OCI-LY3 (cell line): ENCODE results near the gene NGB.

Experiments used
- H2AFZ ChIP-seq: fragments of 200-600, 300-600 bp; shearing (Covaris generic); 2 replicates; pipeline ENCODE4 v1.6.0; 2014; ENCODE audit warnings: antibody characterized with exemption, low read depth, low read length
- H3K27ac ChIP-seq: fragments of 200-600, 300-600 bp; sonication (generic); 2 replicates; pipeline ENCODE4 v1.5.1; 2014; ENCODE audit warnings: mild to moderate bottlenecking, low read length, moderate library complexity, mixed read lengths
- H3K27me3 ChIP-seq: fragments of 200-600, 300-600 bp; sonication (generic); 2 replicates; pipeline ENCODE4 v1.6.1; 2014; ENCODE audit warnings: low read depth, low read length, mixed read lengths
- H3K36me3 ChIP-seq: fragments of 200-600, 300-600 bp; sonication (generic); replicated peaks from 2 replicates; pipeline ENCODE3; 2014; ENCODE audit warnings: low read depth, low read length, mixed read lengths
- H3K4me1 ChIP-seq: fragments of 300-600, 200-600 bp; sonication (generic); 2 replicates; pipeline ENCODE4 v1.6.1; 2014; ENCODE audit warnings: low read length, mixed read lengths
- H3K4me2 ChIP-seq: fragments of 200-600, 300-600 bp; sonication (generic); 2 replicates; pipeline ENCODE4 v1.6.1; 2014; ENCODE audit warnings: low read length, mixed read lengths
- H3K4me3 ChIP-seq: fragments of 300-600, 200-600 bp; sonication (generic); 2 replicates; pipeline ENCODE4 v1.5.1; 2014; ENCODE audit warnings: antibody characterized with exemption, mild to moderate bottlenecking, low read length, moderate library complexity
- H3K79me2 ChIP-seq: fragments of 300-600, 200-600 bp; shearing (Covaris generic); 2 replicates; pipeline ENCODE4 v1.6.1; 2014; ENCODE audit warnings: mild to moderate bottlenecking, low read length, mixed read lengths
- H3K9ac ChIP-seq: fragments of 300-600, 200-600 bp; shearing (Covaris generic); 2 replicates; pipeline ENCODE4 v1.6.0; 2014; ENCODE audit warnings: mild to moderate bottlenecking, low read length, moderate library complexity
- H3K9me3 ChIP-seq: fragments of 200-600, 300-600 bp; shearing (Covaris generic); 2 replicates; pipeline ENCODE4 v1.6.1; 2014; ENCODE audit warnings: low read length, mixed read lengths; ENCODE audit not compliant: insufficient read depth
- H4K20me1 ChIP-seq: fragments of 200-600, 300-600 bp; sonication (generic); 2 replicates; pipeline ENCODE4 v1.6.1; 2016; ENCODE audit warnings: low read length, mixed read lengths; ENCODE audit not compliant: insufficient read depth
- EZH2phosphoT487 ChIP-seq: fragments of 200-600 bp; shearing (Covaris generic); IDR thresholded peaks from 2 replicates; pipeline ENCODE4 v1.6.1; 2018; ENCODE audit warnings: antibody characterized with exemption, mixed run types, low read depth
- TF ChIP-seq, protein P1 (sequence below): fragments of 200-600, 300-600 bp; sonication (generic); IDR thresholded peaks from 2 replicates; pipeline ENCODE4 v1.5.1; 2014; ENCODE audit warnings: antibody characterized with exemption, low read length, low read depth

The NGB gene

DNA sequence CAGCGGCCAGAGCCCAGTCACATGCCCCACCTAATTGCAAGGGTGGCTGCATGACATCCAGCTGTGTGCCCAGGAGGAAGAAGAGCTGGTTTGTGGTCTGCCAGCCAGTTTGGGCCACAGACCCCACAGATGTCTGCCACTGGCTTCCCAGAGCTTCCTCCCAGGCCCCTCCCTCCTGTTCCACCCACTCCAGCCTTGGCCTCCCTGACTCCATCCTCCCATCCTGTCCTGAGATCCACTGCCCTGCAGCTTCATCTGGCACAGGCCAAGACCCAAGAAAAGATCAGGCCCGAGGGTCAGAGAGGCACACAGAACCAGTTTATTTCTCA lies 5.9 kb downstream of the NGB start:
- no peaks in the 10 kb centered on the region for H3K79me2 ChIP-seq
- H3K9ac ChIP-seq, result no peak overlapping the region
- H3K9me3 ChIP-seq, result no peaks in the 10 kb centered on the region
- no peaks in the 10 kb centered on the region for H3K27me3 ChIP-seq
- H3K36me3 ChIP-seq, result no peaks in the 10 kb centered on the region
- no peak overlapping the region for H3K4me2 ChIP-seq
- no peak overlapping the region for H3K27ac ChIP-seq
- no peak for TF ChIP-seq EZH2phosphoT487
- TF ChIP-seq, protein P1, sequence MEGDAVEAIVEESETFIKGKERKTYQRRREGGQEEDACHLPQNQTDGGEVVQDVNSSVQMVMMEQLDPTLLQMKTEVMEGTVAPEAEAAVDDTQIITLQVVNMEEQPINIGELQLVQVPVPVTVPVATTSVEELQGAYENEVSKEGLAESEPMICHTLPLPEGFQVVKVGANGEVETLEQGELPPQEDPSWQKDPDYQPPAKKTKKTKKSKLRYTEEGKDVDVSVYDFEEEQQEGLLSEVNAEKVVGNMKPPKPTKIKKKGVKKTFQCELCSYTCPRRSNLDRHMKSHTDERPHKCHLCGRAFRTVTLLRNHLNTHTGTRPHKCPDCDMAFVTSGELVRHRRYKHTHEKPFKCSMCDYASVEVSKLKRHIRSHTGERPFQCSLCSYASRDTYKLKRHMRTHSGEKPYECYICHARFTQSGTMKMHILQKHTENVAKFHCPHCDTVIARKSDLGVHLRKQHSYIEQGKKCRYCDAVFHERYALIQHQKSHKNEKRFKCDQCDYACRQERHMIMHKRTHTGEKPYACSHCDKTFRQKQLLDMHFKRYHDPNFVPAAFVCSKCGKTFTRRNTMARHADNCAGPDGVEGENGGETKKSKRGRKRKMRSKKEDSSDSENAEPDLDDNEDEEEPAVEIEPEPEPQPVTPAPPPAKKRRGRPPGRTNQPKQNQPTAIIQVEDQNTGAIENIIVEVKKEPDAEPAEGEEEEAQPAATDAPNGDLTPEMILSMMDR, result no peak
- H2AFZ ChIP-seq, result no peak overlapping the region
- H3K4me1 ChIP-seq, result no peaks in the 10 kb centered on the region
- no peak overlapping the region for H3K4me3 ChIP-seq
- H4K20me1 ChIP-seq, result no peaks in the 10 kb centered on the region

DNA sequence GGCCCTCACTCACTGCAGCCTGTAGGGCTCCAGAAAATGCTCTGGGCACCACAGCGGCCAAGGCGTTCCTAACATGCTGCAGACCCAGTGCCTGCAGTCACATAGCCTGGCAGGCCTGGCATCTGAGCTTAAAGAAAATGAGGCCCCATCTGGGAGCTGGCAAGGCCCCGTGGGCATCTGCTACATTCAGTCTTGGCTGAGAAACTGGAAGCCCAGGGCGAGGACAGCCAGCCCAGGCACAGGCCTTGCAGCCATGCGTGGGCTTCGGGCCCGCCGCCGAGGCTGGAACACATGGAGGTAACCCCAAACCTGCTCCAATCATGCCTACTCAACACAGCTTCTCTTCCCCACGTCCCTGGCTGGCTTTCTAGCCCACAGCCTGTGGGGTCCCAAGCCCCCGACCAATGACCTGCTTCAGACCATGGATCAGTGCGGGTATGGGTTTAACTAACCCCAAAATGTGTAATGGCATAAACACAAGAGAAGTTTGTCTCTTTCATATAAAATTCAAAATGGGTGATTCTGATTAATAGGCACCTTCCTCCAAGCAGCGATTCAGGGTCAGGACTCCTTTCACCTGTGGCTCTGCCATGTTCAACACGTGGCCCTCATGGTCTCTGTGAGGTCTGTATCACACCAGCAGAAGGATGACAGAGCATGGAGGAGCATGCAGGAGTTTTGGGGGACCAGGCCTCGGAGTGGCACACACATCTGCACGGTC lies 6.4 kb downstream of the NGB start:
- Histone ChIP-seq H3K27ac (no peak overlapping the region), H3K36me3 (no peaks in the 10 kb centered on the region), H3K4me3 (no peak overlapping the region), H3K9me3 (no peaks in the 10 kb centered on the region), H3K4me1 (no peaks in the 10 kb centered on the region), H3K9ac (no peak overlapping the region), H3K27me3 (no peaks in the 10 kb centered on the region), H2AFZ (no peak overlapping the region), H3K79me2 (no peaks in the 10 kb centered on the region), H4K20me1 (no peaks in the 10 kb centered on the region), H3K4me2 (no peak overlapping the region)
- no peak for TF ChIP-seq EZH2phosphoT487
- TF ChIP-seq, protein P1, result no peak

GRCh38 chr14:77260631-77261030 lies 10.4 kb downstream of the NGB start:
- no peak for TF ChIP-seq EZH2phosphoT487
- TF ChIP-seq, protein P1, result no peak
- H3K36me3 ChIP-seq, result no peaks in the 10 kb centered on the region
- no peaks in the 10 kb centered on the region for H3K79me2 ChIP-seq
- no peaks in the 10 kb centered on the region for H4K20me1 ChIP-seq
- H3K27me3 ChIP-seq, result no peaks in the 10 kb centered on the region
- no peak overlapping the region for H3K4me2 ChIP-seq
- H3K4me1 ChIP-seq, result no peaks in the 10 kb centered on the region
- H2AFZ ChIP-seq, result no peak overlapping the region
- H3K9ac ChIP-seq, result no peak overlapping the region
- no peaks in the 10 kb centered on the region for H3K9me3 ChIP-seq
- no peak overlapping the region for H3K27ac ChIP-seq
- no peak overlapping the region for H3K4me3 ChIP-seq

DNA sequence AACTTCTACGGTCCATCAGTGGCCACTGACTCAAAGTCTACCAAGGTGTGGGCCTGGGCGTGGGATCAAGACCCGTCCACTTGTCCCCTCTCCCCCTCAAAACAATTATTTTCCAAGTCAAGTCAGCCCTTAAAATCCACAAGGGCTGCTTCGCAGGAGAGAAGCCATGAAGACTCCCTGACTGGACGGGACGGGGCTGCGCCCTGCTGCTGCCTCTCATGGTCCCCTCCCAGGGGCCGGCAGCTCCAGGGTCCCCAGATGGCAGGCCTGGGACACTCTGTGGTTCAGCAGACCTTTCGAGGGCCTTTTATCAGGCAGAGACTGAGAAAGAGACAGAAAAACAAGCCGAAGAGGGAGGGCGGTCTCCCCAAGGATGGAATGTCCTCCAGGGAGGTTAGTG lies 10.8 kb downstream of the NGB start:
- H4K20me1 ChIP-seq, result no peaks in the 10 kb centered on the region
- no peaks in the 10 kb centered on the region for H3K79me2 ChIP-seq
- H3K4me3 ChIP-seq, result no peak overlapping the region
- no peak overlapping the region for H2AFZ ChIP-seq
- H3K4me1 ChIP-seq, result no peaks in the 10 kb centered on the region
- no peaks in the 10 kb centered on the region for H3K9me3 ChIP-seq
- no peak overlapping the region for H3K27ac ChIP-seq
- no peak overlapping the region for H3K9ac ChIP-seq
- no peak for TF ChIP-seq EZH2phosphoT487
- TF ChIP-seq, protein P1, result no peak
- H3K4me2 ChIP-seq, result no peak overlapping the region
- no peaks in the 10 kb centered on the region for H3K36me3 ChIP-seq
- no peaks in the 10 kb centered on the region for H3K27me3 ChIP-seq
